Right hindlimb (tissue), 1 donor: ENCODE results near the gene TMPRSS12.
A peak's percentile ranks its signal among the peaks of the same experiment; 100 is the strongest.
"Not testable (repeated sequence)": the region's sequence is repeated elsewhere in the genome, so short reads cannot be mapped to it uniquely, and the experiment has no call there.

Source experiments
- DNase-seq: peaks from one replicate; pipeline ENCODE4 v3.0.0-alpha.2; 2018

TMPRSS12 gene

GRCh38 chr12:50842637-50843493 lies at the start of gene TMPRSS12:
Gene TMPRSS12 (plus strand): TSS chr12:50842926. CDS start chr12:50842965, 39 bp downstream.
- DNase-seq, result peak; percentile 31

- no peak for DNase-seq
Measured at GRCh38 chr12:50799908-50800307, 42.8 kb upstream of the TMPRSS12 start.

- DNase-seq, result no peak
Measured at GRCh38 chr12:50803230-50803875, 39.4 kb upstream of the TMPRSS12 start.

- no peak for DNase-seq
Measured at GRCh38 chr12:50806176-50806575, 36.5 kb upstream of the TMPRSS12 start.

- DNase-seq, result not testable (repeated sequence)
Measured at GRCh38 chr12:50809131-50809530, 33.6 kb upstream of the TMPRSS12 start.

- not testable (repeated sequence) for DNase-seq
Measured at GRCh38 chr12:50814921-50815320, 27.8 kb upstream of the TMPRSS12 start.

- DNase-seq, result no peak
Measured at GRCh38 chr12:50820177-50820576, 22.5 kb upstream of the TMPRSS12 start.

- no peak for DNase-seq
Measured at GRCh38 chr12:50822082-50822481, 20.6 kb upstream of the TMPRSS12 start.

GRCh38 chr12:50823724-50824123 lies 19.0 kb upstream of the TMPRSS12 start:
- not testable (repeated sequence) for DNase-seq

- DNase-seq, result no peak
Measured at GRCh38 chr12:50824914-50825313, 17.8 kb upstream of the TMPRSS12 start.

GRCh38 chr12:50825372-50825838 lies 17.3 kb upstream of the TMPRSS12 start:
- DNase-seq, result no peak

GRCh38 chr12:50828121-50828520 lies 14.6 kb upstream of the TMPRSS12 start:
- DNase-seq, result no peak

GRCh38 chr12:50828886-50829285 lies 13.8 kb upstream of the TMPRSS12 start:
- no peak for DNase-seq

- not testable (repeated sequence) for DNase-seq
Measured at GRCh38 chr12:50833801-50834200, 8.9 kb upstream of the TMPRSS12 start.

GRCh38 chr12:50839042-50839441 lies 3.7 kb upstream of the TMPRSS12 start:
- DNase-seq, result no peak

GRCh38 chr12:50840809-50841487 lies 1.8 kb upstream of the TMPRSS12 start:
- DNase-seq, result no peak

- no peak for DNase-seq
Measured at GRCh38 chr12:50841716-50842531, 802 bp upstream of the TMPRSS12 start.

GRCh38 chr12:50845021-50845647 lies 2.4 kb downstream of the TMPRSS12 start:
- no peak for DNase-seq

- DNase-seq, result no peak
Measured at GRCh38 chr12:50848963-50849362, 6.2 kb downstream of the TMPRSS12 start.

GRCh38 chr12:50855218-50855617 lies 12.5 kb downstream of the TMPRSS12 start:
- not testable (repeated sequence) for DNase-seq

- not testable (repeated sequence) for DNase-seq
Measured at GRCh38 chr12:50855679-50856078, 13.0 kb downstream of the TMPRSS12 start.
